ENCODE data around the gene ATP2A1.
"Not testable (repeated sequence)": the region's sequence is repeated elsewhere in the genome, so short reads cannot be mapped to it uniquely, and the experiment has no call there.

ATP2A1 gene

GRCh38 chr16:28882551-28883160, 4.4 kb downstream of the ATP2A1 start:
- no peak for DNase-seq

- no peak for DNase-seq
Observed at GRCh38 chr16:28883221-28883996, 5.1 kb downstream of the ATP2A1 start.

GRCh38 chr16:28884045-28884444, 5.8 kb downstream of the ATP2A1 start:
- no peak for DNase-seq

GRCh38 chr16:28886945-28887344, 8.7 kb downstream of the ATP2A1 start:
- no peak for DNase-seq

- DNase-seq = not testable (repeated sequence)
Observed at GRCh38 chr16:28890355-28890754, 12.1 kb downstream of the ATP2A1 start.

- no peak for DNase-seq
Observed at GRCh38 chr16:28891964-28892890, 13.9 kb downstream of the ATP2A1 start.

GRCh38 chr16:28893291-28893690, 15.0 kb downstream of the ATP2A1 start:
- DNase-seq = no peak

GRCh38 chr16:28895609-28896008, 17.3 kb downstream of the ATP2A1 start:
- no peak for DNase-seq

GRCh38 chr16:28897826-28898225, 19.5 kb downstream of the ATP2A1 start:
- no peak for DNase-seq

GRCh38 chr16:28898266-28898665, 20.0 kb downstream of the ATP2A1 start:
- DNase-seq = no peak

- no peak for DNase-seq
Observed at GRCh38 chr16:28898942-28899341, 20.7 kb downstream of the ATP2A1 start.

GRCh38 chr16:28899882-28900590, 21.7 kb downstream of the ATP2A1 start:
- no peak for DNase-seq

GRCh38 chr16:28900601-28901000, 22.3 kb downstream of the ATP2A1 start:
- DNase-seq = no peak

GRCh38 chr16:28901862-28902261, 23.6 kb downstream of the ATP2A1 start:
- DNase-seq = no peak

- no peak for DNase-seq
Observed at GRCh38 chr16:28902909-28903308, 24.6 kb downstream of the ATP2A1 start.

- no peak for DNase-seq
Observed at GRCh38 chr16:28903344-28904042, 25.2 kb downstream of the ATP2A1 start.

GRCh38 chr16:28904363-28904762, 26.1 kb downstream of the ATP2A1 start:
- no peak for DNase-seq

- no peak for DNase-seq
Observed at GRCh38 chr16:28904828-28905227, 26.5 kb downstream of the ATP2A1 start.

GRCh38 chr16:28905229-28905754, 27.0 kb downstream of the ATP2A1 start:
- no peak for DNase-seq

GRCh38 chr16:28905800-28906372, 27.6 kb downstream of the ATP2A1 start:
- no peak for DNase-seq
